ENCODE results near the gene CD300LF.

- TF ChIP-seq CTCF (IDR thresholded peaks at IDR 0.05) (no peak), POLR2A (IDR thresholded peaks at IDR 0.05) (no peak)
Observed at GRCh38 chr17:74746376-74746775, 33.7 kb upstream of the CD300LF start.
